HUDEP-2 (cell line): ENCODE results near the gene TNNT1.
"Not testable (repeated sequence)": the region's sequence is repeated elsewhere in the genome, so short reads cannot be mapped to it uniquely, and the experiment has no call there.

Source experiments
- DNase-seq, 76 experiments: peaks; one replicate each; lab custom pipeline; 2025; ENCODE audit not compliant: unreplicated experiment in 76 of 76; lab: John Stamatoyannopoulos, UW

Gene TNNT1

DNA sequence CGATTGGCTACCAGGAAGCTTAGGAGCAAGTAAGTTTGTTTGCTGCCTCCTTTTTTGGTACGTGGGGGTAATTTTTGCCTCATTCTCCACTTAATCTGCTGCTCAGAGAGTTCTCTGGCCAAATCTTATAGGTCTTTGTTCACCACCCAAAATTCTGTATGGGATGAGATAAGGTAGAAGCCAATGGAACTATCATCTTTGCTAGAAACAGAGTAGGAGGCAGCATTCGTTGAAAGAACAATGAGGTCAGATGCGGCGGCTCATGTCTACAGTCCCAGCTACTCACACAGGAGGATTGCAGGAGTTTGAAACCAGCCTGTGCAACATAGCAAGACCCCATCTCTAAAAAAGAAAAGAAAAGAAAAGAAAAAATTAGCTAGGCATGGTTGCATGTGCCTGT is 22.4 kb upstream of the TNNT1 start:
- peak in 37 of 76 experiments; percentile 16 to 84 (median 49) for DNase-seq

DNA sequence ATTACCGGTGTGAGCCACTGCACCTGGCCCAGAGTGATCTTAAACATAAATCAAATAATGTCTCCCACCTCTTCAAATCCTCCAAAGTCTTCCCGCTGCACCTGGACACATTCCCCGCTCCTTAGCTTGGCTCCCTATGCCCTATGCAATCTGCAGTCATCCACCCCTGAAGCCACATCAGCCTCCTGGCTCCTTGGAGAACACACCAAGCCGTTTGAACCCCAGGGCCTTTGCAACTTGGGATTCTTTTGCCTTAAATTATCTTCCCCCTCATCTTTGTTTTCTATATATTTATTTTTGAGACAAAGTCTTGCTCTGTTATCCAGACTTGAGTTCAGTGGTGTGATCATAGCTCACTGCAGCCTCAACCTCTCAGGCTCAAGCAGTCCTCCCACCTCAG is 20.1 kb upstream of the TNNT1 start:
- DNase-seq: no peak

GRCh38 chr19:55166530-55167268 is 17.7 kb upstream of the TNNT1 start, which contains the start of gene DNAAF3:
Gene DNAAF3 (minus strand): TSS chr19:55166613. CDS start chr19:55166413, 200 bp downstream.
- DNase-seq: peak in 75 of 76 experiments; percentile 78 to 100 (median 99)

DNA sequence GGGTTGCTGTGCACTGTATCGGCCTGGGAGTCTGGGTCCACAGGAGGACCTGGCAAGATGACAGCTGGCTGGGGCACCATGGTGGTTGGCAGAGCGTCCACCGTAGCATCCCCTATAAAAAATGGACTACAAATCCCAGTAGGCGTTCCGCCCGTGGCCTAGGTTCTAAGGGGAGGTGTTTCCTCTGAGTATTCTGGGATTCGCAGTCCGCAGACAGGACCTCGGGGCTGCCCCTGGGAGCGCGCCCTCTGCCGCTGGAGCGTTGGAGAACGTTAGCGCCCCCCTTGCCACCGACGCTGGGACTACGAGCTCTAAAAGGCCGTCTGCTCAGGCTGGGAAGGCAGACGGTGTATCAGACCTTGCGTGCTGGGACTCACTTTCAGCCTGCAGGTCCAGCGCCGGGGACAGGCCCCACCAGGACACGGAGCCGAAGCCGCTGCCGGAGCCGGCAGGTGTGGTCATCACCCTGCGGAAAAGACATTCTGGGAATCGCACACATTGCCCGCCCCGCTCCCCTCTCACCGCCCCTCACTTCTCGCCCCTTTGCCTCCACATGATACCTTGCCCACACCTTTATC is 17.0 kb upstream of the TNNT1 start:
- DNase-seq: peak in 71 of 76 experiments; percentile 33 to 91 (median 76)

GRCh38 chr19:55161571-55162322 is 12.7 kb upstream of the TNNT1 start:
- DNase-seq: no peak

DNA sequence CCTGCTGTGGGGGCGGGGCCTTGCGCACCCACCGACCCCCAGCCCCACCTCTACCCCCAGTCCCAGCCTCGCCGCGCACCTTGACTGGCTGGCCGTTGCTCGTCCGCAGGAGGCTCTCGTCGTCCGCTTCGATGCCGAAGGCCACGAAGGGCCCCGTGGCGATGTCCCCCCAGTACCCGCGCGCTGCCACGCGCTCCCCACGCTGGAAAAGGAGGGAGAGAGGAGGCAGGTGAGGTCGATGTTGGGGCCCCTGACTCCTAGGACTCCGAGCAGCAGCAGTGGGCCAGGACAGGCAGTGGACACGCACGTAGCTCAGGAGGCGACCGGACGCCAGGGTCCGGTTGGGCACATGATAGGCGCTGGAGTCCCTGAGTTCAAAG is 12.0 kb upstream of the TNNT1 start:
- DNase-seq: no peak

- peak in 75 of 76 experiments; percentile 61 to 99 (median 95) for DNase-seq
Measured at GRCh38 chr19:55160128-55160985, 11.4 kb upstream of the TNNT1 start.

GRCh38 chr19:55158848-55159749 is 10.1 kb upstream of the TNNT1 start:
- DNase-seq: peak in 75 of 76 experiments; percentile 60 to 99 (median 97)

DNA sequence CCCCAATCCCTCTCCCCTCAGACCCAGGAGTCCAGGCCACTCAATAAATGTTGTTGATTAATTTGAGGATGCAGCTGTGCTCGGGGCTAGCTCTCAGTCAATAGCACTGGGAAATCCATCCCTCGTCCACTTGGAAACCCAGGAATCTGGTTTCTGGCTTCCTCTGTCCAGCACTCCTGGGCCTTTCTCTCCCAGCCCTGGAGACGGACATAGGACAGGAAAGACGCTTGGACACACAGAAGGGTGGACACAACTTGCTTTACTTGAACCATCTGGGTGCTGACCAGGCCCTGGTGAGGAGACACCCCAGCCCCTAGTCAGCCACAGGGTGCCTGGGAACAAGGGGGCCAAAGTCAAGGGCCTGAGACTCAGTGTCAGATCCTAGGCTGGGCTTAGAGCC is 9.4 kb upstream of the TNNT1 start:
- DNase-seq: no peak

GRCh38 chr19:55157064-55157908 is 8.3 kb upstream of the TNNT1 start, which contains the start of gene TNNI3:
Gene TNNI3 (minus strand): TSS chr19:55157732. CDS start chr19:55157589, 143 bp downstream.
- peak in 2 of 76 experiments; percentile 30 to 36 for DNase-seq

- peak in 59 of 76 experiments; percentile 18 to 87 (median 64) for DNase-seq
Measured at GRCh38 chr19:55156202-55157063, 7.4 kb upstream of the TNNT1 start.

- DNase-seq: not testable (repeated sequence)
Measured at GRCh38 chr19:55155784-55156183, 6.8 kb upstream of the TNNT1 start.

DNA sequence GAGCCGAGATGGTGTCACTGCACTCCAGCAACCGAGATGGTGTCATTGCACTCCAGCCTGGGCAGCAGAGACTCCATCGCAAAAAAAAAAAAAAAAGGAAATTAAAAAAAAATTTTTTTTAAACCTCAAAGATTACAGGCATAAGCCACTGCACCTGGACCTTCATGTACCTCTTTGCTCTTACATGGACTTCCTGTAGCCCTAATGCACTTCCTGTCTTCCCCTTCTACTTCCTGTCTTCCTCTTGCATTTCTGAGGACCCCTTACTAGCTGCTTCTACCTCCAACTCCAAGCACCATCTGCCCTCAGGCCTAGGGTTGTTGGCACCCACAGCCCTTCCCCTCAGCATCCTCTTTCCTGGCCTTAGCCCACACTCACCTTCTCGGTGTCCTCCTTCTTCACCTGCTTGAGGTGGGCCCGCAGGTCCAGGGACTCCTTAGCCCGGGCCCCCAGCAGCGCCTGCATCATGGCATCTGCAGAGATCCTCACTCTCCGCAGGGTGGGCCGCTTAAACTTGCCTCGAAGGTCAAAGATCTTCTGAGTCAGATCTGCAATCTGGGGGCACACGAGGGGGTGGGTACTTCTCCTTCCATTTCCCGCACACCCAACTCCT is 4.8 kb upstream of the TNNT1 start:
- no peak for DNase-seq

DNA sequence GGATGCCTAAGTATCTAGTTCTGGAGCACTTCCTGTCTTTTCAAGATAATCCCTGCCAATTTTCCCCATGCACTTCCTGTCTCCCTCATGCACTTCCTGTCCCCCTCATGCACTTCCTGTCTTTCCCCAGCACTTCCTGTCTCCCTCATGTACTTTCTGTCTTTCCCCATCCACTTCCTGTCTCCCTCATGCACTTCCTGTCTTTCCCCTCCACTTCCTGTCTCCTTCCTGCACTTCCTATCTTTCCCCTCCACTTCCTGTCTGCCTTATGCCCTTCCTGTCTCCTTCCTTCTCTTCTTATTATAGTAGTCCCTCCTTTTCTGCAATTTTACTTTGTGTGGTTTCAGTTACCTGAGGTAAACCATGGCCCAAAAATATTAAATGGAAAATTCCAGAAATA is 3.0 kb upstream of the TNNT1 start:
- peak in 8 of 76 experiments; percentile 20 to 41 (median 30) for DNase-seq

- DNase-seq: no peak
Measured at GRCh38 chr19:55147545-55148251, 1.3 kb downstream of the TNNT1 start.

GRCh38 chr19:55146705-55147273 is 2.2 kb downstream of the TNNT1 start:
- no peak for DNase-seq
